ENCODE measurements around the gene MAJIN. TPM values are rescaled to one million over a fixed set of nuclear protein-coding genes. Genes with fewer than 3 reads are reported as not detected.

The MAJIN gene
- total and polyA plus RNA-seq, 10 of the 15 experiments (the other 5 are each of a cell fraction or from before 2014, with no cell fraction given), result 0.10 TPM; not detected in 9

DNA sequence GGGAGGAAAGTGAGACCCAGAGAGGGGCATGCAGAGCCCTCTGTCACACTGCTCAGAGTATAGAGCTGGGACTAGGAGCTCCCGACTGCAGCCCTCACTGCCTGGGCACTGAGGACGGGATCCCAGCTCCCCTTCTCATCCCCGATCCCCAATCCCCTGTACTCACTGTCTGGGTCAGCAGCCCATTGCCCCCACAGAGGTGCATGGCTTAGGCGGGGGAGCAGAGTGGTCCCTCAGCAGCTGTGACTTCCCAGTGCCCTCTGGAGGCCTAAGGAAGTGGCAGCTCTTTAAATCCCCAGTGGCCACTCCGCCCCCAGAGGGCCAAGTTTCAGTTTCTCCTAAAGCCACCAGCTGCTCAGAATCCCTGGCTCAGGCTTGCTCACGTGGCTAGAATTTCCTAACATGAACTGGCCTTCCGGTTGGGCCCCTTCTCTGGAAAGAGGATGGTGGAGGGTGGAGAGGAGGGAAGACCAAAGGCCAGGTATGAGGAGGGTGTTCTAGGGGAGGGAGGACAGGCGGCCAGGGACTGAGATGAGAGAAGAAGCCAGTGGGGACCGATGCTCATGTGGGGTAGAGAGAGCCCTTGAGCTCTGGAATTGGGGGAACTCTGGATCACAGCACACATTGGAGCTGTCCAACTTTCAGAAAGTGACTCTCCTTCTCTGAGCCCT lies 24.9 kb upstream of the MAJIN start, which contains the start of gene BATF2 (continued):
- TF ChIP-seq IKZF2 (IDR thresholded peaks at IDR 0.05) (peak; percentile 78 to 86; a peak in 3 of 4 replicates), ZNF217 (IDR thresholded peaks at IDR 0.05) (no peak), EED (IDR thresholded peaks at IDR 0.05; ENCODE audit: low read depth) (peak; percentile 74), GATAD2B (conservative IDR thresholded peaks at IDR 0.05; ENCODE audit: low read depth) (peak; percentile 57), TCF12 (IDR thresholded peaks at IDR 0.05; ENCODE audit: low read depth, low read length) (peak; percentile 85; the same call in 1 of the 2 replicates), TCF3 (IDR thresholded peaks at IDR 0.05; ENCODE audit: borderline replicate concordance, insufficient read depth, low read depth, low read length) (0 out of 2 replicates have a peak, but pooled peaks have one; percentile 15)
- TF ChIP-seq, protein P1, sequence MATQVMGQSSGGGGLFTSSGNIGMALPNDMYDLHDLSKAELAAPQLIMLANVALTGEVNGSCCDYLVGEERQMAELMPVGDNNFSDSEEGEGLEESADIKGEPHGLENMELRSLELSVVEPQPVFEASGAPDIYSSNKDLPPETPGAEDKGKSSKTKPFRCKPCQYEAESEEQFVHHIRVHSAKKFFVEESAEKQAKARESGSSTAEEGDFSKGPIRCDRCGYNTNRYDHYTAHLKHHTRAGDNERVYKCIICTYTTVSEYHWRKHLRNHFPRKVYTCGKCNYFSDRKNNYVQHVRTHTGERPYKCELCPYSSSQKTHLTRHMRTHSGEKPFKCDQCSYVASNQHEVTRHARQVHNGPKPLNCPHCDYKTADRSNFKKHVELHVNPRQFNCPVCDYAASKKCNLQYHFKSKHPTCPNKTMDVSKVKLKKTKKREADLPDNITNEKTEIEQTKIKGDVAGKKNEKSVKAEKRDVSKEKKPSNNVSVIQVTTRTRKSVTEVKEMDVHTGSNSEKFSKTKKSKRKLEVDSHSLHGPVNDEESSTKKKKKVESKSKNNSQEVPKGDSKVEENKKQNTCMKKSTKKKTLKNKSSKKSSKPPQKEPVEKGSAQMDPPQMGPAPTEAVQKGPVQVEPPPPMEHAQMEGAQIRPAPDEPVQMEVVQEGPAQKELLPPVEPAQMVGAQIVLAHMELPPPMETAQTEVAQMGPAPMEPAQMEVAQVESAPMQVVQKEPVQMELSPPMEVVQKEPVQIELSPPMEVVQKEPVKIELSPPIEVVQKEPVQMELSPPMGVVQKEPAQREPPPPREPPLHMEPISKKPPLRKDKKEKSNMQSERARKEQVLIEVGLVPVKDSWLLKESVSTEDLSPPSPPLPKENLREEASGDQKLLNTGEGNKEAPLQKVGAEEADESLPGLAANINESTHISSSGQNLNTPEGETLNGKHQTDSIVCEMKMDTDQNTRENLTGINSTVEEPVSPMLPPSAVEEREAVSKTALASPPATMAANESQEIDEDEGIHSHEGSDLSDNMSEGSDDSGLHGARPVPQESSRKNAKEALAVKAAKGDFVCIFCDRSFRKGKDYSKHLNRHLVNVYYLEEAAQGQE (IDR thresholded peaks at IDR 0.05; ENCODE audit: low read depth, low read length), result 0 out of 2 replicates have a peak, but pooled peaks have one; percentile 33
- TF ChIP-seq, protein P2, sequence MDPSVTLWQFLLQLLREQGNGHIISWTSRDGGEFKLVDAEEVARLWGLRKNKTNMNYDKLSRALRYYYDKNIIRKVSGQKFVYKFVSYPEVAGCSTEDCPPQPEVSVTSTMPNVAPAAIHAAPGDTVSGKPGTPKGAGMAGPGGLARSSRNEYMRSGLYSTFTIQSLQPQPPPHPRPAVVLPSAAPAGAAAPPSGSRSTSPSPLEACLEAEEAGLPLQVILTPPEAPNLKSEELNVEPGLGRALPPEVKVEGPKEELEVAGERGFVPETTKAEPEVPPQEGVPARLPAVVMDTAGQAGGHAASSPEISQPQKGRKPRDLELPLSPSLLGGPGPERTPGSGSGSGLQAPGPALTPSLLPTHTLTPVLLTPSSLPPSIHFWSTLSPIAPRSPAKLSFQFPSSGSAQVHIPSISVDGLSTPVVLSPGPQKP (IDR thresholded peaks at IDR 0.05; ENCODE audit: low read depth, low read length), result peak; percentile 86
